ENCODE measurements around the gene MCRIP2. TPM values are rescaled to one million over a fixed set of nuclear protein-coding genes. Genes with fewer than 3 reads are reported as not detected.

MCRIP2 gene
- total and polyA plus RNA-seq, 3 experiments from 2014 or later = 24.9 to 64.8 (median 59.3) TPM

DNA sequence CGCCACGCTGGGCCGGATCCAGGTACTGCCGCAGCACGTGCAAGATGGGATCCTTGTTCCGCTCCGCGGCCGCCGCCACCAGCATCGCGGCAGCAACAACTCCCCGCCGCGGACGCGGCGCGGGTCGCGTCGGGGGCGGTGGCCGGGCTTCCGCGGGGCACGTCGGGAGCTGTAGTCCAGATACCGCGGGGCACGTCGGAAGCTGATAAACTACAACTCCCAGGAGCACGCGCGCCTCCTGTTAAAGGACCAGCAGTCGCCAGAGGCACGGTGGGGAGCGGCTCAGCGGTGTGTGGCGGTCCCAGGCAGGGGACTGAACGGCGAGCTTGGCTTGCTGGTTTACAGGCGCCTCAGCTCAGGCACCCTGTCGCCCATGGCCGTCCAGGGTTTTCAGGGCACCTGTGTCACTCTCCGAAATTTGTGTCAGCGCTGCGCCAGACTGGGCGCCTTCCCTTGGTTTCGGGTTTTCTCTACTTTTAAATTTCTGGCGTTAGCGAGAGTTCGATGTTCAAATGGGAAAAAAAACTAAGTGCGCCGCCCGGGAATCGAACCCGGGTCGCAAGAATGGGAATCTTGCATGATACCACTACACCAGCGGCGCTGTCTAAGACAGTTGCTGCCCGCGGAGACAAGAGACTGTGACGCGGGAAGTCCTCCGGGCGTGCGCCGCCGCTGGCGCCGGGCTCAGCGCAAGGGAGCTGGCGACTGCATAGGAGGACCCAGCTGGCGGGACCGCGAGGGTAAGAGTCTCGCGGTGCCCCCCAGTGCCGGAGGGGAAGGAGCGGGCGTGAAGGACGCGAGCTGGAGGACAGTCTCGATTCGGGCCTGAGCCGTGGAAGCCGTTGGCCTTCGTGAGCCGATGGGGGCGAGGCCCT, 5.2 kb upstream of the MCRIP2 start, which contains the start of gene METTL26:
Gene METTL26 (minus strand): TSS at position 100 of the 875 bp plus-strand sequence. CDS start 15 bp downstream, at position 85.
- Histone ChIP-seq H3K27me3 (ENCODE audit: insufficient read depth, low read length, poor library complexity, severe bottlenecking) (no peaks in the 10 kb centered on the region), H3K36me3 (ENCODE audit: insufficient read depth, low read length) (no peaks in the 10 kb centered on the region), H3K9me3 (ENCODE audit: low read length) (no peaks in the 10 kb centered on the region), H3K27ac (ENCODE audit: low read depth, low read length) (peak within 1 kb of the TSS; percentile 80), H3K4me3 (ENCODE audit: low read length) (peak within 1 kb of the TSS; percentile 81), H3K4me1 (ENCODE audit: insufficient read depth, low read length) (peaks cover 21% of the 10 kb centered on the region)
- peaks cover 0 to 20% (median 10%) of the 10 kb centered on the region in 3 donors for H3K4me1 Mint-ChIP-seq
- peaks cover 0 to 10% (median 0%) of the 10 kb centered on the region in 3 donors for H3K36me3 Mint-ChIP-seq
- CTCF ChIA-PET = interaction anchor here (0.7 to 1.6 kb wide), 7 partner anchors 12 to 149 kb away, joined by 3 to 7 read pairs (median 3); partner anchors contain the start of genes RAB40C and WDR90
- peaks cover 0 to 3% (median 0%) of the 10 kb centered on the region in 5 donors for H3K9me3 Mint-ChIP-seq
- peak within 1 kb of the TSS; percentile 92 to 99 (median 98) for H3K4me3 Mint-ChIP-seq
- POLR2A ChIA-PET = interaction anchor here (0.6 to 2.5 kb wide), 14 partner anchors 12 to 1519 kb away, joined by 3 to 11 read pairs (median 5); partner anchors contain the start of genes CAPN15, DECR2, RAB40C and STUB1
- H3K27ac Mint-ChIP-seq = peak within 1 kb of the TSS; percentile 95 to 100 (median 97)
- peak; percentile 89 to 95 (median 91) for DNase-seq
- H3K27me3 Mint-ChIP-seq = peaks cover 0 to 7% of the 10 kb centered on the region in 2 donors

DNA sequence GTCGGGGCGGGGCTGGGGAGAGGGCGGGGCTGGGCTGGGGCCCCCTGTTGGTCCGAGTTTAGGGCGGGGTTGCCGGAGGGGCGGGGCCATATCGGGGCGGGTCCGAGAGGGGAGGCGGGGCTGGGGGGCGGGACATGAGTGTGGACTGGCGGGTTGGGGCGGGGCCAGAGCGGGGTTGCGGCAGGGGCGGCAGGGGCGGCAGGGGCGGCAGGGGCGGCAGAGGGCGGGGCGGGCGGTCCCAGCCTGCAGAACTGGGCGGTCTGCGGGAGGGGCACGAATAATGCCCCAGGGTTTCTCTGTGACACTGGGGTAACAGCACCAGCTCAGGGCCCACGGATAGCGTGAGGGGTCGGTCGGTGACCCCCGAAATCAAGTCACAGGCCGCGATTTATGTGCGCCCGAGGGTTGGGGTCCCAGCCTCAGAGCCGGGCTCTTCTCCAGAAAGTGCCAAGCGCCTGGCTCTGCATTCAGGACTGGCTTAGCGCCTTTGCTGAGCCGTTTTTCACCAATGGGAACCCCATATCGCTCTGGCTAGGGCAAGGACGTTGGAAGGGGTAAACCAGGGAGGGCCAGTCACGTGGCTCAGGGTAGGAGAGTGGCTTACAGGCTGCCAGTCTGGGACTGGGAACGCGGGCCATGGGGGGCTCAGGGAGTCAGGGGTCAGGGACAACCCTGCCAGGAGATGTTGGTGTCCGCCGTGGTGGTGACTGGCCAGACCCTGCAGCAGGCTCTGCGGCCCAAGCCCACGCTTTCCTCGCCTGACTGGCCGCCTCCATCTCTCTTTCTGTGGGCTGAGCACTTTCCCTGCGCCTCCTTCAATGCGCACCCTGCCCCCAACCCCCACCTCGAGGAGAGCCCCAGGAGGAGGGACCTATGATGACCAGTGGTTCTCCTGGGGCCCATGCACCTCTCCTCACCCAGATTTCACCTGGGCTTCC, 4.3 kb upstream of the MCRIP2 start:
- Mint-ChIP-seq H3K36me3 (peaks cover 0 to 10% (median 0%) of the 10 kb centered on the region in 3 donors), H3K4me1 (peaks cover 0 to 20% (median 10%) of the 10 kb centered on the region in 3 donors), H3K4me3 (peak overlapping the region; percentile 92 to 99 (median 98)), H3K27me3 (peaks cover 0 to 7% of the 10 kb centered on the region in 2 donors), H3K27ac (peak overlapping the region in 4 of 8 donors; percentile 96 to 100 (median 98)), H3K9me3 (peaks cover 0 to 3% (median 0%) of the 10 kb centered on the region in 5 donors)
- Histone ChIP-seq H3K9me3 (ENCODE audit: low read length) (no peaks in the 10 kb centered on the region), H3K4me3 (ENCODE audit: low read length) (peak overlapping the region; percentile 81), H3K27me3 (ENCODE audit: insufficient read depth, low read length, poor library complexity, severe bottlenecking) (no peaks in the 10 kb centered on the region), H3K4me1 (ENCODE audit: insufficient read depth, low read length) (peaks cover 21% of the 10 kb centered on the region), H3K27ac (ENCODE audit: low read depth, low read length) (peak overlapping the region; percentile 80), H3K36me3 (ENCODE audit: insufficient read depth, low read length) (no peaks in the 10 kb centered on the region)
- DNase-seq = peak in 3 of 5 donors; percentile 80 to 90 (median 88)
- ChIA-PET CTCF (interaction anchor here (1.6 kb wide), 1 partner anchor 11 kb away, joined by 7 read pairs; no protein-coding TSS in a partner anchor), POLR2A (interaction anchor here (0.6 to 2.5 kb wide), 11 partner anchors 11 to 1518 kb away, joined by 4 to 11 read pairs (median 7); partner anchors contain the start of genes CAPN15, RAB40C, STUB1 and TRAF7)

DNA sequence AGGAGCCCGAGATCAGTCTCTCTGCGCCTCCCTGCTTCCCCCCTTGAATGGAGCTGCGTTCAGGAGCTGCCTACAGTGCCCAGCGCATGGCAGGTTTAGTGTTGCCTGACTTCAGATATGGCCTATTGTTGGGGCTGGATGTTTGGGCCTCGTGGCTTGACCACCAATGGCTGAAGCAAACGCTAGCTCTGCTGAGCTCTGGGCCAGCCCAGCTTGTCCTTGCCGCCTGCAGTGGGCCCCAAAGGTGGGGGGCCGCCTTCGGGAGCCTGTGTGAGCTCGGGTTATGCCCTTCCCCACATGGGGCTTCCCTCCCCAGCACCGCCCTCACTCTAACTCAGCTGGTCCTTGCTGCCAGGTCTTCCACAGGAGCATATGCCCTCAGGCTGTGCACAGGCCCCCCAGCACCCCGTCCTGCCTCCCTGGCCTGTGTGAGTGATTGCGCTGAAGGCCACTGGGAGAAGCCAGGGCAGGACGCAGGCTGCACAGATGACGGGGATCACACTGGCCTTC, 3.5 kb upstream of the MCRIP2 start:
- Histone ChIP-seq H3K4me3 (ENCODE audit: low read length) (no peak overlapping the region), H3K27ac (ENCODE audit: low read depth, low read length) (no peak overlapping the region), H3K4me1 (ENCODE audit: insufficient read depth, low read length) (peaks cover 28% of the 10 kb centered on the region), H3K27me3 (ENCODE audit: insufficient read depth, low read length, poor library complexity, severe bottlenecking) (no peaks in the 10 kb centered on the region), H3K9me3 (ENCODE audit: low read length) (no peaks in the 10 kb centered on the region), H3K36me3 (ENCODE audit: insufficient read depth, low read length) (no peaks in the 10 kb centered on the region)
- Mint-ChIP-seq H3K4me3 (peak overlapping the region in 4 of 7 donors; percentile 41 to 62 (median 50)), H3K27me3 (peaks cover 0 to 7% of the 10 kb centered on the region in 2 donors), H3K27ac (peak overlapping the region in 1 of 8 donors; percentile 60), H3K36me3 (peaks cover 0 to 10% (median 0%) of the 10 kb centered on the region in 3 donors), H3K9me3 (peaks cover 0 to 3% (median 0%) of the 10 kb centered on the region in 5 donors), H3K4me1 (peaks cover 0 to 27% (median 13%) of the 10 kb centered on the region in 3 donors)
- DNase-seq = no peak
- ChIA-PET CTCF (interaction anchor here (0.6 to 0.7 kb wide), 2 partner anchors 10 to 450 kb away, joined by 3 read pairs; no protein-coding TSS in a partner anchor), POLR2A (interaction anchor here (1.0 to 2.4 kb wide), 2 partner anchors 10 to 111 kb away, joined by 4 to 10 read pairs; partner anchors contain the start of gene CAPN15)

DNA sequence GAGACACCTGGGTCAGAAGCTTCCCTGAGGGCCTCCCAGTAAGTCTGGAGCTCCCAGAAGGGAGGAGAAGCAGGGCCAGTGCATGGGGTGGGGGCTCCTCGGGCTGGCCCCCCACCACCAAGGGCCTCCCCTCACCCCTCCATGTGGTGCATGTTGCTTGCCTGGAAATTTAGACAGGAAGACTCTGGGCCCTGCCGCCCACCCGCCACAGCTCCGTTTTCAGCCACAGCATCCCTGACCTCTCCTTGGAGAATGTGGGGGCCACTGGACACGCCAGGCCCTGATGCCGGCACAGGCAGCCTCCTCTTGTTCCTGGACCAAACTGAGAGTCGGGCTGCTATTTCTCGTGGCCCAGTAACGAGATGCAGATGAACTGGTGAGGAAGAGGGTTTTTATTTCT, 2.8 kb upstream of the MCRIP2 start:
- ChIA-PET POLR2A (no interaction called here), CTCF (no interaction called here)
- H3K27me3 ChIP-seq (ENCODE audit: insufficient read depth, low read length, poor library complexity, severe bottlenecking) = no peaks in the 10 kb centered on the region
- H3K36me3 ChIP-seq (ENCODE audit: insufficient read depth, low read length) = no peaks in the 10 kb centered on the region
- Mint-ChIP-seq H3K4me1 (peaks cover 0 to 28% (median 13%) of the 10 kb centered on the region in 3 donors), H3K4me3 (peak overlapping the region in 3 of 7 donors; percentile 13 to 68 (median 28)), H3K27me3 (peaks cover 0 to 7% of the 10 kb centered on the region in 2 donors), H3K27ac (peak overlapping the region in 1 of 8 donors; percentile 80), H3K9me3 (peaks cover 0 to 3% (median 0%) of the 10 kb centered on the region in 5 donors), H3K36me3 (peaks cover 0 to 10% (median 0%) of the 10 kb centered on the region in 3 donors)
- DNase-seq = no peak
- no peak overlapping the region for H3K27ac ChIP-seq (ENCODE audit: low read depth, low read length)
- H3K4me3 ChIP-seq (ENCODE audit: low read length) = no peak overlapping the region
- peaks cover 30% of the 10 kb centered on the region for H3K4me1 ChIP-seq (ENCODE audit: insufficient read depth, low read length)
- no peaks in the 10 kb centered on the region for H3K9me3 ChIP-seq (ENCODE audit: low read length)

DNA sequence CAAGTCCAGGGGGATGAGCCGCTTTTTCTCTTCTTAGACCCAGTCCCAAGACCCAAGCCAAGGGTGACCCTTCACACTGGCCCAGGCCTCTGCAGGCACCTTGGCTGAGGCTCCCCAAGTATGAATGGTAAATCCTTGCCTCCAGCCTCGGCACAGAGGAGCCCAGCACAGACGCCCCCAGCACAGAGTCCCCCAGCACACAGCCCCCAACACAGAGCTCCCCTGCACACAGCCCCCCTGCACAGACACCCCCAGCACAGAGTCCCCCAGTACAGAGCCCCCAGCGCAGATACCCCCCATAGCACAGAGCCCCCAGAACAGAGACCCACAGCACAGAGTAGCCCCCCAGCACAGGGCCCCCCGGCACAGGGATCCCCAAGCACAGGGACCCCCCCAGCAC, 1.0 kb upstream of the MCRIP2 start:
- peaks cover 23% of the 10 kb centered on the region for H3K4me1 ChIP-seq (ENCODE audit: insufficient read depth, low read length)
- DNase-seq = no peak
- H3K4me1 Mint-ChIP-seq = peaks cover 0 to 24% (median 16%) of the 10 kb centered on the region in 3 donors
- ChIA-PET CTCF (no interaction called here), POLR2A (no interaction called here)
- peak overlapping the region; percentile 8 to 77 (median 50) for H3K4me3 Mint-ChIP-seq
- peaks cover 0 to 7% of the 10 kb centered on the region in 2 donors for H3K27me3 Mint-ChIP-seq
- H3K36me3 Mint-ChIP-seq = peaks cover 0 to 6% (median 0%) of the 10 kb centered on the region in 3 donors
- no peak overlapping the region for H3K27ac ChIP-seq (ENCODE audit: low read depth, low read length)
- H3K4me3 ChIP-seq (ENCODE audit: low read length) = no peak overlapping the region
- H3K27ac Mint-ChIP-seq = peak overlapping the region in 2 of 8 donors; percentile 50 to 94
- H3K9me3 Mint-ChIP-seq = peaks cover 0 to 3% (median 0%) of the 10 kb centered on the region in 5 donors
- no peaks in the 10 kb centered on the region for H3K9me3 ChIP-seq (ENCODE audit: low read length)
- no peaks in the 10 kb centered on the region for H3K36me3 ChIP-seq (ENCODE audit: insufficient read depth, low read length)
- no peaks in the 10 kb centered on the region for H3K27me3 ChIP-seq (ENCODE audit: insufficient read depth, low read length, poor library complexity, severe bottlenecking)

DNA sequence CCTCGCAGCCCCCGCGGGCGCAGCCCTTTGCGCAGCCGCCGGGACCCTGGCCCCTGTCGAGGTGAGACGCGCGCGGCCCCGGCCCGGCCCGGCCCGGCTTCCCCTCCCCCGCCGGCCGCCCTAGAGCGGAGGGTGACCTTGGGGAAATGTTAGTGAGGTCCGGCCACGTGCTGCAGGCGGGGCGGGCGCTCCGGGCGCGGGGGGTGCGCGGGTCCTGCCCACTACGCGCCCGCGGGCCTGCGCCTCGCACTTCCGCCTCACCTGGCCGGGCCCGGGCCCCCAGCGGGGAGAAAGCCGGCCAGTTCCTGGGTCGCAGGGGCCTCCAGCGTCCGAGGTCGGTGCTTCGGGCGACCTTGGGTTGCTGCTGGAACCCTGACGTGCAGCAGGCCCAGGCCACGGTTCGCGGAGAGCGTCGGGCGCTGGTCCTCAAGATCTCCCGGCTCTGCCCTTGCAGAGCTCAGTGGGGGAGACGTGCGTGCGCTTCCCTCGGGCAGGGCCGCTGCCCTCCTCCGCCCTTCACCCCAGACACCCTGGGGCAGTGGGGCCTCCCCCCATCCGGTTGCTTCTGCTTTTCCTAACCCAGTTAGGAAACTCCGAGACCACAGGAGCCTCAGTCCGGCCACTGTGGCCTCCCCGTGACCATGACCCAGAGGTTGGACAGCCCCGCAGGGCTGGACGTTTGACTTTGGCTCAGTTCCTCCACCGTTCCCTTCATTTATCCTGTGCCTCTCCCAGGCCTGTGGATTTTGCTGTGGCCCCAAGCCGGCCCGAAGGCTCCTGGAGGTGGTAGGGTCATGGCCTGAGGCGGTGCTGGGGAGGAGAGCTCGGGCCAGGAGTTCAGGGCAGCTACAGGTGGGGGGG, 791 bp downstream of the MCRIP2 start:
- H3K4me3 ChIP-seq (ENCODE audit: low read length) = peak overlapping the region; percentile 45
- Mint-ChIP-seq H3K4me3 (peak overlapping the region; percentile 58 to 90 (median 70)), H3K4me1 (peaks cover 0 to 22% (median 10%) of the 10 kb centered on the region in 3 donors), H3K36me3 (no peaks in the 10 kb centered on the region), H3K27me3 (no peaks in the 10 kb centered on the region), H3K9me3 (no peaks in the 10 kb centered on the region), H3K27ac (peak overlapping the region in 3 of 8 donors; percentile 54 to 73 (median 69))
- H3K4me1 ChIP-seq (ENCODE audit: insufficient read depth, low read length) = peaks cover 21% of the 10 kb centered on the region
- H3K36me3 ChIP-seq (ENCODE audit: insufficient read depth, low read length) = no peaks in the 10 kb centered on the region
- peak overlapping the region; percentile 47 for H3K27ac ChIP-seq (ENCODE audit: low read depth, low read length)
- ChIA-PET POLR2A (no interaction called here), CTCF (no interaction called here)
- no peaks in the 10 kb centered on the region for H3K9me3 ChIP-seq (ENCODE audit: low read length)
- DNase-seq = peak in 2 of 5 donors; percentile 18 to 25
- H3K27me3 ChIP-seq (ENCODE audit: insufficient read depth, low read length, poor library complexity, severe bottlenecking) = no peaks in the 10 kb centered on the region

All from CD8-positive, alpha-beta memory T cell (primary cell).